Measurements from ENCODE around the gene RABL6.

RABL6 gene

GRCh38 chr9:136824496-136825225, 16.9 kb downstream of the RABL6 start:
- no peak overlapping the region for H3K4me3 ChIP-seq (ENCODE audit: low read depth, low read length)
- in situ Hi-C loops (cut with HindIII; ENCODE audit: low sequenced_read_pairs) = no loop called here
- no peak for TF ChIP-seq CTCF (IDR thresholded peaks at IDR 0.05; ENCODE audit: low read depth, low read length)
- no peak for DNase-seq (ENCODE audit: low read depth, low spot score)

- no peak for TF ChIP-seq CTCF (IDR thresholded peaks at IDR 0.05; ENCODE audit: low read depth, low read length)
- in situ Hi-C loops (cut with HindIII; ENCODE audit: low sequenced_read_pairs) = no loop called here
- no peak for DNase-seq (ENCODE audit: low read depth, low spot score)
- H3K4me3 ChIP-seq (ENCODE audit: low read depth, low read length) = no peak overlapping the region
These were observed 17.8 kb downstream of the RABL6 start for GRCh38 chr9:136825295-136826187.

- DNase-seq (ENCODE audit: low read depth, low spot score) = no peak
- TF ChIP-seq CTCF (IDR thresholded peaks at IDR 0.05; ENCODE audit: low read depth, low read length) = no peak
- in situ Hi-C loops (cut with HindIII; ENCODE audit: low sequenced_read_pairs) = no loop called here
These were observed 18.4 kb downstream of the RABL6 start for GRCh38 chr9:136826188-136826541.

GRCh38 chr9:136826703-136827582, 19.2 kb downstream of the RABL6 start:
- DNase-seq (ENCODE audit: low read depth, low spot score) = no peak
- no peak for TF ChIP-seq CTCF (IDR thresholded peaks at IDR 0.05; ENCODE audit: low read depth, low read length)
- in situ Hi-C loops (cut with HindIII; ENCODE audit: low sequenced_read_pairs) = no loop called here
- H3K4me3 ChIP-seq (ENCODE audit: low read depth, low read length) = no peak overlapping the region

More at GRCh38 chr9:136826188-136826541, 18.4 kb downstream of the RABL6 start:
- H3K4me3 ChIP-seq (ENCODE audit: low read depth, low read length) = no peak overlapping the region

GRCh38 chr9:136827794-136828473, 20.2 kb downstream of the RABL6 start:
- in situ Hi-C loops (cut with HindIII; ENCODE audit: low sequenced_read_pairs) = no loop called here

More at GRCh38 chr9:136827794-136828473, 20.2 kb downstream of the RABL6 start:
- no peak for DNase-seq (ENCODE audit: low read depth, low spot score)
- no peak overlapping the region for H3K4me3 ChIP-seq (ENCODE audit: low read depth, low read length)
- TF ChIP-seq CTCF (IDR thresholded peaks at IDR 0.05; ENCODE audit: low read depth, low read length) = no peak

Measured in astrocyte of the spinal cord (primary cell).